Omental fat pad (tissue), 4 donors: ENCODE results near the gene PLEKHA1. TPM values are rescaled to one million over a fixed set of nuclear protein-coding genes. Genes with fewer than 3 reads are reported as not detected.

Experiments used
- ATAC-seq: fragments of 150-250 bp; one replicate; pipeline ENCODE4 v1.9.1; 2016; ENCODE audit warnings: mild to moderate bottlenecking, moderate library complexity; ENCODE audit not compliant: low FRiP score
- DNase-seq: peaks from one replicate; pipeline ENCODE4 v3.0.0-alpha.2; 2019; ENCODE audit warnings: low spot score
- total RNA-seq, 4 donors: library from RNA; depleted of rRNA; stranded (reverse); fragments of >200 nt; gene quantifications; one replicate each; pipeline ENCODE4 v1.1.0, GENCODE V29; 2016
- TF ChIP-seq, protein P1 (sequence below), 3 donors: fragments of 450-650 bp; IDR thresholded peaks; one replicate each; pipeline ENCODE4 v1.5.1; 2016 to 2017; ENCODE audit warnings: antibody characterized with exemption in 3 of 3, mild to moderate bottlenecking in 3 of 3, moderate library complexity in 2 of 3

PLEKHA1 gene
- total RNA-seq, 4 donors from 2014 or later = 22.9 to 30.8 (median 26.8) TPM

DNA sequence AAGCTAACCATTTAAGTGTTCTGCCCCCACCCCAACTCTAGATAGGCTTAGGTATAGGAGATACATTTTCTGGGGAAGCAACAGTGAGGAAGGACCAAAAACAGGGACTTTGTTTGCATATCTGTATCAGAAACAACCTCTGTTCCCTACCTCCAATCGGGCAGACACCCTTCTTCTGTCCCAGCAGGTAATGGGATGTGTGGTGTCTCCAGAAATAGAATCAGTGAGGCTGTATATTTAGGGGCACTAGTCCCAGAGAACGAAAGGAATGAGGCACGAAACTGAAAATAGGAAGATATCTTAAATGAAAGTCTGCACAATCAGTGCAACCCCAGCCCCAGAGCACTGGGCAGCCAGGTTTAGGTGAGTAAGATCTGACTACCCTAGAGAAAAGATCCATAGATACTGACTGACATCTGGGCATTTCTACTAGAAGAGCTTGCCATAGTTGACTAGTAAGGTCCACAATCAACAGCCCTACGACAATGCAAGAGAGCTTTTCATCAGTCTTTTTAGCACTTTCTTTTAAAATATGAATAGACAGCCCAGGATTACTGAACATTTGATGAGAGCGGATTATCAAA lies 28.1 kb downstream of the PLEKHA1 start:
- TF ChIP-seq, protein P1, sequence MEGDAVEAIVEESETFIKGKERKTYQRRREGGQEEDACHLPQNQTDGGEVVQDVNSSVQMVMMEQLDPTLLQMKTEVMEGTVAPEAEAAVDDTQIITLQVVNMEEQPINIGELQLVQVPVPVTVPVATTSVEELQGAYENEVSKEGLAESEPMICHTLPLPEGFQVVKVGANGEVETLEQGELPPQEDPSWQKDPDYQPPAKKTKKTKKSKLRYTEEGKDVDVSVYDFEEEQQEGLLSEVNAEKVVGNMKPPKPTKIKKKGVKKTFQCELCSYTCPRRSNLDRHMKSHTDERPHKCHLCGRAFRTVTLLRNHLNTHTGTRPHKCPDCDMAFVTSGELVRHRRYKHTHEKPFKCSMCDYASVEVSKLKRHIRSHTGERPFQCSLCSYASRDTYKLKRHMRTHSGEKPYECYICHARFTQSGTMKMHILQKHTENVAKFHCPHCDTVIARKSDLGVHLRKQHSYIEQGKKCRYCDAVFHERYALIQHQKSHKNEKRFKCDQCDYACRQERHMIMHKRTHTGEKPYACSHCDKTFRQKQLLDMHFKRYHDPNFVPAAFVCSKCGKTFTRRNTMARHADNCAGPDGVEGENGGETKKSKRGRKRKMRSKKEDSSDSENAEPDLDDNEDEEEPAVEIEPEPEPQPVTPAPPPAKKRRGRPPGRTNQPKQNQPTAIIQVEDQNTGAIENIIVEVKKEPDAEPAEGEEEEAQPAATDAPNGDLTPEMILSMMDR (IDR thresholded peaks at IDR 0.05) = no peak

DNA sequence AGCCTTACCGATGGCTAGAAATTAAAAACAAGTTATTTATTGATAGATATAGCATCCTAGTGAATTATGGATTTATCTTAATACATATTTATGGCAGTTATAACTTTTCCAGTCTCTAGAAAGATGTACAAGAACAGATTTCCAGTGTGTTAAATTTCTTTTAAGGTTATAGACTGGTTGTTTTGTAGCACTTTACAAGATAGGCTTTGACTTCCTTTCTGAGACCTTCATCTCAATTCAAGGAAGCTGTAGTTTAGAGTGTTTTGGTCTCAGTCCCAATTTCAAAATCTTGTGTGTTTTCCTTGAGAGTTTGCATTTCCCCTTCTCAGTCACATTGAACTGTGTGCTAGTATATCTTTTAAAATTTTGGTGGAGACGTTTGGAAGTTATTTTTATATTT lies 30.1 kb downstream of the PLEKHA1 start:
- no peak for ATAC-seq
- DNase-seq = no peak
- TF ChIP-seq, protein P1 (IDR thresholded peaks at IDR 0.05) = no peak

More for the DNA sequence above, 28.1 kb downstream of the PLEKHA1 start:
- ATAC-seq (no peak), DNase-seq (no peak)

DNA sequence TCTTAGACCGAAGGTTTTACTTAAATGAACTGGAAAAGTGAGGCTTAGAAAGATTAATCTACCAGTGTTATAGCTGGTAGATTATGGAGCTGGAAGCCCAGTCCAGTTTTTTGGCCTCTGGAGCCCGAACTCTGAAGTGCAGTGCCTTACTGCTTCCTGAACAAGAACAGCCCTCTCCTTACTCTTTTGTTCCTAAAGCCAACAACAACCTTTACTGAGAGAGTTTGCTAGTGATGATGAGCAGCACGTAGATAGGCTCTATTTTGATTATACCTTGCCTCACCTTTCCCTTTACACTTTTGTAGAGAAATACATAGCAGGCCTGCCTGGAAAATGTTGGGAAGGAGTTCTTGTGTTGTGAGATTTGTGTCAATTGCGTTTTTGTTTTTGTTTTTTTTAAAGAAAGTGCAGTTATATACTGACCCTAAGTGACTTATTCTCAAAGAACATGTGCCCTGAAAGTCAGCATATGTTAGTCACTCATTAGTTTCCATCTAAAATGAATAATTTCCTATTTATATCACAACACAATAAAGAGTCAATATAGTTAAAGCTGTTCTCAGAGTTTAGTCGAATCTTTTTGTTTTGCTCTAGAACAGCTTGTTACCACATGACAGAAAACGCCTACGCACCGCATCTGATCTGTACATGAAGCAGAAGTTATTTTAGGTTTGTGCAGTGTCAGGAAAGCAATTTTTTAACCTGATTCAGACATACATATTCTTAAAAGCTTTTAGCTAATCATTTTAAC lies 33.0 kb downstream of the PLEKHA1 start:
- TF ChIP-seq, protein P1 (IDR thresholded peaks at IDR 0.05) = no peak
- DNase-seq (no peak), ATAC-seq (peak; percentile 41)

DNA sequence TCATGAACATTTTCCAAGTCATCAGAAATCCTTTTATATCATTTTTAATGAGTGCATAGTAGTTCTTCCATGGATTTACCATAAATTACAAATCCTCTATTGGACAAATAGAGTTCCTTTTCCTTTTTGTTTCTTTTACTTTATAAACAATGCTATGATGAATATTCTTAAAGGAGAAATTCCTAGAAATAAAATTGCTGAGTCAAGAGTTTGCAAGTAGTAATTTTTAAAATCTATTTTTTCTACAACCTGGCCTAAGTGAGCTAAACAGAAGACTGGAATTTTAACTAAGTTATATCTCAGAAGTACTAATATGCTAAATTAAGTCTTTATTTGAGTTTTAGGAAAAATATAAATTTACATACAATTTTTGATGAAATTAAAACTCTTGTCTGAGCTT lies 38.8 kb downstream of the PLEKHA1 start:
- no peak for ATAC-seq
- TF ChIP-seq, protein P1 (IDR thresholded peaks at IDR 0.05) = no peak
- no peak for DNase-seq

DNA sequence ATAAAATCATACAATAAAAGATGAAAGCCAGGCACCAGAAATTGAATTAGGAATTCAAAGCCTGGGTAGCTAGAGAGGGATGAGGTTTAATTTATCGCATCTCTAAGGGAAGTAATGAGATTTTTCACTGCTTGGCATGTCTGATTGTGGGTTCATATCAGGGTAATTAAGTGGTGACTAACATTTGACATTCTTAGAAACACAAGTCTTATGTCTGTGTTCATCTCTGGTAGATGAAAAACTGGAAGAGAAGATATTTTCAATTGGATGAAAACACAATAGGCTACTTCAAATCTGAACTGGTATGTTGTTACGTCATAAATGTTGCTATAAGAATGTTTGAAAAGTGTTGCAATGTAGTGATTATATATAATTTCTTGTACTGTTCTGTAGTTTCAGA lies 43.2 kb downstream of the PLEKHA1 start:
- ATAC-seq (no peak), DNase-seq (no peak)
- TF ChIP-seq, protein P1 (IDR thresholded peaks at IDR 0.05) = no peak

DNA sequence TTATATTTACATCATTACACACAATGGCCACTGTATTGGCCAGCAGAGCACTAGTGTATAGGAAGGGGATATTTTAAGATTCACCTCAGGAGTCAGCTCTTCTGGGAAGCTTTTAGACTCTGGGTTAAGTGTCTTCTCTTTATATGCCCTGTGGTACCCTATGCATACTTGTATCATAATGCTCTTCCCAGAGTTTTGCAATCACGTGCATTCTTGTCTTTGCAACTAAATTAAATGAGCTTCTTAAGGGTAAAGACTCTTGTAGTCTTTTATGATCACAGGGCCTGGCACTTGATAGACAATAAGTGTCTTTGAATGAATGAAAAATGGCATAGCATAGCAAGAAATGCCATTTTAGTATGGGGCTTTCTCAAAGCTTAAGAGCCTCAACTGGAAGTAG lies 44.5 kb downstream of the PLEKHA1 start:
- ATAC-seq (no peak), DNase-seq (no peak)
- TF ChIP-seq, protein P1 (IDR thresholded peaks at IDR 0.05) = no peak
